ENCODE data around the gene ELL2. TPM values are rescaled to one million over a fixed set of nuclear protein-coding genes. Genes with fewer than 3 reads are reported as not detected.

ELL2 gene
- total RNA-seq: 64.2 and 121 TPM in 2 replicates
- 68.5 and 78.7 TPM in 2 replicates for polyA plus RNA-seq
- polyA plus RNA-seq (2012): 50.2 and 55.0 TPM in 2 replicates
- polyA minus RNA-seq (ENCODE audit: low replicate concordance): 14.8 and 15.3 TPM in 2 replicates

- Histone ChIP-seq H3K4me3 (replicated peaks in 1 of 4; ENCODE audit: control extremely low read depth in 1 of 4, insufficient read depth in 1 of 4, low read depth in 3 of 4, low read length in 4 of 4) (peak within 1 kb of the TSS; percentile 85 to 99 (median 94)), H3K9ac (ENCODE audit: insufficient read depth, low read length) (peak within 1 kb of the TSS; percentile 97), H3K4me1 (ENCODE audit: control insufficient read depth, extremely low read depth, insufficient read depth, low read length) (peaks cover 2% of the 10 kb centered on the region), H3K27me3 (ENCODE audit: control insufficient read depth, insufficient read depth, low read length) (no peaks in the 10 kb centered on the region), H3K27ac (ENCODE audit: insufficient read depth, low read length) (peak within 1 kb of the TSS; percentile 96), H2AFZ (ENCODE audit: low read length) (peak within 1 kb of the TSS; percentile 70), H4K20me1 (ENCODE audit: control insufficient read depth, extremely low read depth, insufficient read depth, low read length) (peaks cover 1% of the 10 kb centered on the region), H3K79me2 (ENCODE audit: control insufficient read depth, insufficient read depth, low read length) (peaks cover 46% of the 10 kb centered on the region), H3K9me3 (ENCODE audit: control insufficient read depth, insufficient read depth, low read depth, low read length) (no peaks in the 10 kb centered on the region), H3K4me2 (ENCODE audit: extremely low read depth, insufficient read depth, low read length) (peak within 1 kb of the TSS; percentile 3), H3K36me3 (ENCODE audit: control insufficient read depth, insufficient read depth, low read length) (no peaks in the 10 kb centered on the region)
- peak; percentile 99 for DNase-seq (ENCODE audit: low read depth in 2 of 2)
- no peak for TF ChIP-seq EZH2 (IDR thresholded peaks at IDR 0.05; ENCODE audit: low read length, missing control alignments)
- no peak for TF ChIP-seq CTCF (conservative IDR thresholded peaks at IDR 0.05 in 1 of 2, IDR thresholded peaks at IDR 0.05 in 1 of 2; ENCODE audit: low read depth in 1 of 2, low read length in 2 of 2)
Measured at GRCh38 chr5:95961617-95962474, at the start of gene ELL2. TSS of gene ELL2 (minus strand) at chr5:95961851. CDS start at chr5:95961721, 130 bp downstream.

GRCh38 chr5:96008987-96009647 is 47.5 kb upstream of the ELL2 start:
- H2AFZ ChIP-seq (ENCODE audit: low read length): no peak overlapping the region
- no peak for TF ChIP-seq CTCF (conservative IDR thresholded peaks at IDR 0.05 in 1 of 2, IDR thresholded peaks at IDR 0.05 in 1 of 2; ENCODE audit: low read depth in 1 of 2, low read length in 2 of 2)
- no peak for TF ChIP-seq EZH2 (IDR thresholded peaks at IDR 0.05; ENCODE audit: low read length, missing control alignments)
- H3K4me3 ChIP-seq (replicated peaks in 1 of 4; ENCODE audit: control extremely low read depth in 1 of 4, insufficient read depth in 1 of 4, low read depth in 3 of 4, low read length in 4 of 4): no peak overlapping the region
- no peaks in the 10 kb centered on the region for H4K20me1 ChIP-seq (ENCODE audit: control insufficient read depth, extremely low read depth, insufficient read depth, low read length)
- H3K79me2 ChIP-seq (ENCODE audit: control insufficient read depth, insufficient read depth, low read length): no peaks in the 10 kb centered on the region
- no peak overlapping the region for H3K9ac ChIP-seq (ENCODE audit: insufficient read depth, low read length)
- no peak overlapping the region for H3K27ac ChIP-seq (ENCODE audit: insufficient read depth, low read length)
- peak in 1 of 2 donors; percentile 82 for DNase-seq (ENCODE audit: low read depth in 2 of 2)
- no peaks in the 10 kb centered on the region for H3K4me1 ChIP-seq (ENCODE audit: control insufficient read depth, extremely low read depth, insufficient read depth, low read length)
- no peaks in the 10 kb centered on the region for H3K27me3 ChIP-seq (ENCODE audit: control insufficient read depth, insufficient read depth, low read length)
- no peak overlapping the region for H3K4me2 ChIP-seq (ENCODE audit: extremely low read depth, insufficient read depth, low read length)
- no peaks in the 10 kb centered on the region for H3K9me3 ChIP-seq (ENCODE audit: control insufficient read depth, insufficient read depth, low read depth, low read length)
- H3K36me3 ChIP-seq (ENCODE audit: control insufficient read depth, insufficient read depth, low read length): no peaks in the 10 kb centered on the region

GRCh38 chr5:96008487-96008886 is 46.8 kb upstream of the ELL2 start:
- no peak for DNase-seq (ENCODE audit: low read depth in 2 of 2)
- Histone ChIP-seq H3K4me3 (replicated peaks in 1 of 4; ENCODE audit: control extremely low read depth in 1 of 4, insufficient read depth in 1 of 4, low read depth in 3 of 4, low read length in 4 of 4) (no peak overlapping the region), H3K4me2 (ENCODE audit: extremely low read depth, insufficient read depth, low read length) (no peak overlapping the region), H3K27ac (ENCODE audit: insufficient read depth, low read length) (no peak overlapping the region), H3K4me1 (ENCODE audit: control insufficient read depth, extremely low read depth, insufficient read depth, low read length) (no peaks in the 10 kb centered on the region), H2AFZ (ENCODE audit: low read length) (no peak overlapping the region), H4K20me1 (ENCODE audit: control insufficient read depth, extremely low read depth, insufficient read depth, low read length) (no peaks in the 10 kb centered on the region), H3K9me3 (ENCODE audit: control insufficient read depth, insufficient read depth, low read depth, low read length) (no peaks in the 10 kb centered on the region), H3K36me3 (ENCODE audit: control insufficient read depth, insufficient read depth, low read length) (no peaks in the 10 kb centered on the region), H3K27me3 (ENCODE audit: control insufficient read depth, insufficient read depth, low read length) (no peaks in the 10 kb centered on the region), H3K79me2 (ENCODE audit: control insufficient read depth, insufficient read depth, low read length) (no peaks in the 10 kb centered on the region), H3K9ac (ENCODE audit: insufficient read depth, low read length) (no peak overlapping the region)
- no peak for TF ChIP-seq CTCF (conservative IDR thresholded peaks at IDR 0.05 in 1 of 2, IDR thresholded peaks at IDR 0.05 in 1 of 2; ENCODE audit: low read depth in 1 of 2, low read length in 2 of 2)

Data from fibroblast of lung (primary cell).